Loucy (cell line): ENCODE results near the gene KCNK5.

Experiments used
- H2AFZ ChIP-seq: fragments of 200-600 bp; sonication (generic); 2 replicates; pipeline ENCODE4 v1.6.0; 2016; ENCODE audit warnings: antibody characterized with exemption, mild to moderate bottlenecking, low read length, moderate library complexity
- H3F3A ChIP-seq: fragments of 200-600 bp; 2 replicates; pipeline ENCODE4 v1.6.0; 2016; ENCODE audit warnings: antibody characterized with exemption, low read depth, mild to moderate bottlenecking
- H3K27me3 ChIP-seq: fragments of 200-600 bp; sonication (generic); 2 replicates; pipeline ENCODE4 v1.6.1; 2014; ENCODE audit warnings: low read length, mild to moderate bottlenecking; ENCODE audit not compliant: insufficient read depth, poor library complexity, severe bottlenecking
- H3K36me3 ChIP-seq: fragments of 200-600 bp; sonication (generic); 2 replicates; pipeline ENCODE4 v1.6.1; 2016; ENCODE audit warnings: low read length; ENCODE audit not compliant: insufficient read depth
- H3K4me1 ChIP-seq: fragments of 200-600 bp; sonication (generic); 2 replicates; pipeline ENCODE4 v1.5.1; 2014; ENCODE audit warnings: low read length, mild to moderate bottlenecking; ENCODE audit not compliant: insufficient read depth, poor library complexity, severe bottlenecking
- H3K4me2 ChIP-seq: fragments of 200-600 bp; sonication (generic); 2 replicates; pipeline ENCODE4 v1.6.0; 2014; ENCODE audit warnings: antibody characterized with exemption, low read length, low read depth, mild to moderate bottlenecking; ENCODE audit not compliant: poor library complexity, severe bottlenecking
- H3K4me3 ChIP-seq: fragments of 200-600 bp; sonication (generic); 2 replicates; pipeline ENCODE4 v1.5.1; 2014; ENCODE audit warnings: low read length, mild to moderate bottlenecking, mixed read lengths; ENCODE audit not compliant: poor library complexity, severe bottlenecking
- H3K79me2 ChIP-seq: fragments of 200-600 bp; sonication (generic); 2 replicates; pipeline ENCODE4 v1.6.1; 2014; ENCODE audit warnings: low read length; ENCODE audit not compliant: insufficient read depth
- H3K9ac ChIP-seq: fragments of 200-600 bp; sonication (generic); 2 replicates; pipeline ENCODE4 v1.6.0; 2014; ENCODE audit warnings: mild to moderate bottlenecking, low read depth, low read length, moderate library complexity; ENCODE audit not compliant: poor library complexity, severe bottlenecking
- H3K9me2 ChIP-seq: fragments of 200-600 bp; sonication (generic); replicated peaks from 2 replicates; pipeline ENCODE4 v1.6.1; 2016; ENCODE audit warnings: low read depth, low read length, mixed read lengths
- H3K9me3 ChIP-seq: fragments of 200-600 bp; sonication (generic); 2 replicates; pipeline ENCODE4 v1.6.1; 2014; ENCODE audit warnings: mild to moderate bottlenecking, antibody characterized with exemption, low read length, low read depth; ENCODE audit not compliant: insufficient read depth
- H4K20me1 ChIP-seq: fragments of 200-600 bp; sonication (generic); 2 replicates; pipeline ENCODE4 v1.6.0; 2014; ENCODE audit warnings: antibody characterized with exemption, low read length, mild to moderate bottlenecking; ENCODE audit not compliant: insufficient read depth, poor library complexity, severe bottlenecking
- CTCF ChIP-seq: fragments of 200-600 bp; sonication (generic); conservative IDR thresholded peaks from 2 replicates; pipeline ENCODE4 v1.5.1; 2014; ENCODE audit warnings: mild to moderate bottlenecking, antibody characterized with exemption, low read length
- EZH2phosphoT487 ChIP-seq: fragments of 200-600 bp; IDR thresholded peaks from 2 replicates; pipeline ENCODE4 v1.6.1; 2018; ENCODE audit warnings: antibody characterized with exemption, mild to moderate bottlenecking, moderate library complexity, borderline replicate concordance

The KCNK5 gene

DNA sequence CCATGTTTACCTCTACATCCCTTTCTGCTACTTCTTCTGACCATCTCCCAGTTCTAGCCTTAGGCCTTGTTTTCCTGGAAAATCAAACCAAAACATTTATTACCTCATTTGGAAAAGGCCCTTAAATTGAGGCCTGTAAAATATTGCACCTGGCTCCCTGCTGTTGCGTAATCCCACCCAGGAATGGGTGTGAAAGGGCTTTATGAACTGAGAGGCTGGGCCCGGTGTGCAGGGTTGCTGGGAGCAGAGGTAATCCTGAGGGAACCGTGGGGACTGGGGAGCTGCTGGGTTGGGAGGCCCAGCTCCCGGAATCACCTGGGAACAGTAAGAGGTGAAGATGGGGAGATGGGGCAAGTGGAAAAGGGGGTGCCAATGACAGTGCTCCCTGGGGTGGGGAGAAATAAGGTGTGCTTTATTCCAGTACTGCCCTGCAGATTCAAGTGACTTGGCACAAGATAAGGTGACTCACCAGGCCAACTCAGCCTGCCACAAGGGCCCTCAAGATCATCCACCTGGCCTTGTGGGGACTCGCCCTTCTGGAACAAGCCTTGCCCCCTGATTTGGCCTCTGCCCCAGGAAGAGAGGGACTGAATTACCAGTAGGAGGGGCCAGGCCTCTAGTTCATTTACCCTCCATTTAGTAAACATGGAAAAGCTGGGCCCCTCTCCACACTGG is 44.2 kb downstream of the KCNK5 start:
- peaks cover 5% of the 10 kb centered on the region for H3K4me1 ChIP-seq
- no peaks in the 10 kb centered on the region; the same call in 1 of the 2 replicates for H3K36me3 ChIP-seq
- H3F3A ChIP-seq = no peaks in the 10 kb centered on the region
- H3K9me3 ChIP-seq = no peaks in the 10 kb centered on the region
- TF ChIP-seq CTCF (no peak), EZH2phosphoT487 (no peak)
- H2AFZ ChIP-seq = no peak overlapping the region
- no peaks in the 10 kb centered on the region for H3K79me2 ChIP-seq
- no peaks in the 10 kb centered on the region for H4K20me1 ChIP-seq
- no peaks in the 10 kb centered on the region for H3K9me2 ChIP-seq
- H3K4me3 ChIP-seq = no peak overlapping the region
- no peak overlapping the region for H3K4me2 ChIP-seq
- no peak overlapping the region for H3K9ac ChIP-seq
- no peaks in the 10 kb centered on the region for H3K27me3 ChIP-seq

DNA sequence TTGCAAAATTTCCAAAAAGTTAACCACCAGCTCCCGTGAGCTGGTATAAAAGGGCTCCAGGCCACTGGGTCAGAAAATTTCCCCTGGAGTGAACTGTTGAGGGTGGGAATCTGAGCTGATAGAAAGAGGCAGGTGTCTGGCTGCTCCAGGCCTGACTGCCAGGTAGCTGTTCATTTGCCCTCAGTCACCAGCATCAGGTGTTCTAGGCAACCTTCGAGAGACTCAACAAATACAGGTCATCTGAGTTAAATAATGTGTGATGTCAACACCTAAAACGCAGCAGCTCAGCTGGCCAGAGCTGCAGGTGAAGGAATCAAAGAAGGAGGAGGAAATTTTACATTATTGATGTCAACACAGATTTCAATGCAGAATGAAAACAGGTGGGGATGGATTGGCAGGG is 46.7 kb downstream of the KCNK5 start:
- Histone ChIP-seq H3K9me3 (no peaks in the 10 kb centered on the region), H3K9me2 (no peaks in the 10 kb centered on the region), H3K4me2 (no peak overlapping the region), H3K9ac (no peak overlapping the region), H3K27me3 (no peaks in the 10 kb centered on the region), H3K79me2 (no peaks in the 10 kb centered on the region), H3F3A (no peaks in the 10 kb centered on the region), H2AFZ (no peak overlapping the region), H3K4me1 (no peaks in the 10 kb centered on the region), H3K4me3 (no peak overlapping the region), H4K20me1 (no peaks in the 10 kb centered on the region), H3K36me3 (no peaks in the 10 kb centered on the region)
- no peak for TF ChIP-seq CTCF
- no peak for TF ChIP-seq EZH2phosphoT487

- H3K27me3 ChIP-seq = no peaks in the 10 kb centered on the region
- peaks cover 7% of the 10 kb centered on the region; the same call in 1 of the 2 replicates for H3K9me3 ChIP-seq
- H2AFZ ChIP-seq = no peak overlapping the region
- TF ChIP-seq CTCF = no peak
- no peak for TF ChIP-seq EZH2phosphoT487
- H3F3A ChIP-seq = no peaks in the 10 kb centered on the region
- H3K4me3 ChIP-seq = no peak overlapping the region
- H3K4me2 ChIP-seq = no peak overlapping the region
- no peaks in the 10 kb centered on the region for H3K79me2 ChIP-seq
- H3K9me2 ChIP-seq = no peaks in the 10 kb centered on the region
- H3K36me3 ChIP-seq = no peaks in the 10 kb centered on the region
- H3K9ac ChIP-seq = no peak overlapping the region
- no peaks in the 10 kb centered on the region for H3K4me1 ChIP-seq
- no peaks in the 10 kb centered on the region for H4K20me1 ChIP-seq
Observed at GRCh38 chr6:39181826-39182225, 47.4 kb downstream of the KCNK5 start.
